Endothelial cell of umbilical vein (primary cell): ENCODE measurements around the gene YTHDC1. TPM values are rescaled to one million over a fixed set of nuclear protein-coding genes. Genes with fewer than 3 reads are reported as not detected.

Source experiments
- BruUV-seq: library from RNA; stranded (reverse); fragments of 400-500 nt; replicated peaks from 2 replicates; lab custom pipeline; 2021; lab: Mats Ljungman, UMichigan
- CTCF ChIA-PET: fragments of 300-600, 350-600 bp; sonication (Branson Sonifier 250); formaldehyde crosslinking; loops from one replicate; lab custom pipeline; 2021; ENCODE audit warnings: antibody characterized with exemption, inconsistent platforms; lab: Charles Lee
- POLR2A ChIA-PET: fragments of 300-600, 350-600 bp; sonication (Branson Sonifier 250); formaldehyde crosslinking; loops from one replicate; lab custom pipeline; 2021; ENCODE audit warnings: antibody characterized with exemption, inconsistent platforms; lab: Charles Lee
- DNase-seq: peaks from one replicate; pipeline ENCODE4 v3.0.0-alpha.2; 2011; ENCODE audit warnings: low read depth, low spot score
- FAIRE-seq: peaks from 2 replicates; lab custom pipeline; 2011; peaks lifted over from hg19 to GRCh38; lab: Jason Lieb, UNC
- H2AFZ ChIP-seq: 2 replicates; pipeline ENCODE4 v1.6.0; 2012; ENCODE audit warnings: low read depth, low read length, control low read depth, inconsistent platforms
- H3K27ac ChIP-seq: 2 replicates; pipeline ENCODE4 v1.5.1; 2011; ENCODE audit warnings: low read depth, mild to moderate bottlenecking, control low read depth, low read length, moderate library complexity; ENCODE audit not compliant: insufficient read depth
- H3K27me3 ChIP-seq, 2 experiments: 2 replicates each; pipeline versions ENCODE4 v1.6.0 to v1.6.1; 2011; ENCODE audit warnings: low read length in 2 of 2, mixed read lengths in 1 of 2; ENCODE audit not compliant: control insufficient read depth in 2 of 2, insufficient read depth in 2 of 2
- H3K36me3 ChIP-seq, 2 experiments: 2 replicates in 1 of 2; 3 replicates in 1 of 2; pipeline ENCODE4 v1.5.1; 2011; ENCODE audit warnings: low read length in 2 of 2, mild to moderate bottlenecking in 1 of 2, moderate library complexity in 1 of 2; ENCODE audit not compliant: control insufficient read depth in 2 of 2, insufficient read depth in 2 of 2; ENCODE audit errors: extremely low read depth in 1 of 2
- H3K4me1 ChIP-seq: 3 replicates; pipeline ENCODE4 v1.5.1; 2011; ENCODE audit warnings: mild to moderate bottlenecking, low read length; ENCODE audit not compliant: control insufficient read depth, insufficient read depth; ENCODE audit errors: extremely low read depth
- H3K4me2 ChIP-seq: 2 replicates; pipeline ENCODE4 v1.6.1; 2011; ENCODE audit warnings: low read length, control low read depth, mixed read lengths; ENCODE audit not compliant: insufficient read depth
- H3K4me3 ChIP-seq, 3 experiments: fragments of 200-600 bp in 1 of 3; sonication (generic), shearing (Covaris generic) in 1 of 3; replicated peaks in 1 of 3; 2 replicates each; pipeline ENCODE4 v1.5.1; 2011 to 2016; ENCODE audit warnings: control low read depth in 3 of 3, low read length in 3 of 3, mild to moderate bottlenecking in 2 of 3, inconsistent platforms in 1 of 3, low read depth in 1 of 3, moderate library complexity in 1 of 3; ENCODE audit not compliant: insufficient read depth in 1 of 3
- H3K79me2 ChIP-seq: 2 replicates; pipeline ENCODE4 v1.6.0; 2012; ENCODE audit warnings: low read length, inconsistent platforms; ENCODE audit not compliant: control insufficient read depth, insufficient read depth
- H3K9ac ChIP-seq: replicated peaks from 2 replicates; pipeline ENCODE3; 2011; ENCODE audit warnings: low read length, control low read depth; ENCODE audit not compliant: insufficient read depth; ENCODE audit errors: extremely low read depth
- H3K9me1 ChIP-seq: replicated peaks from 3 replicates; pipeline ENCODE4 v1.6.0; 2011; ENCODE audit warnings: mild to moderate bottlenecking, low read length; ENCODE audit not compliant: control insufficient read depth, insufficient read depth; ENCODE audit errors: extremely low read depth
- H3K9me3 ChIP-seq: replicated peaks from 2 replicates; pipeline ENCODE4 v1.5.1; 2012; ENCODE audit warnings: low read length, inconsistent platforms; ENCODE audit not compliant: control insufficient read depth, insufficient read depth
- H4K20me1 ChIP-seq: replicated peaks from 2 replicates; pipeline ENCODE3; 2011; ENCODE audit warnings: mild to moderate bottlenecking, low read length; ENCODE audit not compliant: control insufficient read depth, insufficient read depth; ENCODE audit errors: extremely low read depth
- CTCF ChIP-seq, 2 donors: IDR thresholded peaks; 1 replicate in 1 of 2; 2 replicates in 1 of 2; pipeline ENCODE4 v1.5.1; 2011; ENCODE audit warnings: low read length in 2 of 2, mild to moderate bottlenecking in 2 of 2, moderate library complexity in 2 of 2, control low read depth in 1 of 2, inconsistent platforms in 1 of 2, low read depth in 1 of 2; ENCODE audit not compliant: insufficient read depth in 1 of 2; ENCODE audit errors: extremely low read depth in 1 of 2
- EZH2 ChIP-seq: IDR thresholded peaks from 2 replicates; pipeline ENCODE4 v1.6.1; 2012; ENCODE audit warnings: borderline replicate concordance, low read depth, mild to moderate bottlenecking, moderate library complexity, low read length, inconsistent platforms; ENCODE audit not compliant: severe bottlenecking
- FOS ChIP-seq: IDR thresholded peaks from 2 replicates; pipeline ENCODE4 v1.6.1; 2011; ENCODE audit warnings: mild to moderate bottlenecking, low read length, moderate library complexity, borderline replicate concordance; ENCODE audit not compliant: insufficient read depth
- GATA2 ChIP-seq: IDR thresholded peaks from 2 replicates; pipeline ENCODE4 v1.7.0; 2011; ENCODE audit warnings: low read depth, mild to moderate bottlenecking, moderate library complexity, mixed read lengths, low read length; ENCODE audit not compliant: insufficient read length, insufficient read depth
- JUN ChIP-seq: IDR thresholded peaks from 2 replicates; pipeline ENCODE4 v1.6.1; 2011; ENCODE audit warnings: borderline replicate concordance, low read depth; ENCODE audit not compliant: insufficient read length, insufficient read depth
- MAX ChIP-seq: IDR thresholded peaks from 2 replicates; pipeline ENCODE4 v1.6.1; 2011; ENCODE audit not compliant: insufficient read depth, insufficient read length
- MYC ChIP-seq: IDR thresholded peaks from one replicate; pipeline ENCODE4 v1.6.1; 2011; ENCODE audit warnings: mild to moderate bottlenecking, low read depth, low read length
- POLR2A ChIP-seq: IDR thresholded peaks from 2 replicates; pipeline ENCODE4 v1.6.1; 2012; ENCODE audit warnings: low read depth, mild to moderate bottlenecking, control low read depth, low read length
- POLR2AphosphoS5 ChIP-seq: IDR thresholded peaks from 2 replicates; pipeline ENCODE4 v1.6.1; 2012; ENCODE audit warnings: low read depth, mild to moderate bottlenecking, control low read depth, low read length, moderate library complexity; ENCODE audit not compliant: insufficient read depth
- dilution Hi-C: fragments of 300-500 bp; cut with MboI; formaldehyde crosslinking; loops from one replicate; pipeline ENCODE4 v1.15.0; 2019; ENCODE audit warnings: low sequenced_read_pairs; ENCODE audit not compliant: extremely low pct_ligation_motif_present
- intact Hi-C: fragments of 100-400 bp; cut with micrococcal nuclease; formaldehyde crosslinking; loops from one replicate; pipeline ENCODE4 v1.10.0; 2022
- polyA plus RNA-seq, 4 experiments: library from polyadenylated mRNA; depleted of rRNA in 3 of 4; stranded (reverse) in 3 of 4; unstranded in 1 of 4; fragments of >200 nt; gene quantifications; 2 replicates each; pipeline versions ENCODE4 v1.2.1 to v1.2.3, GENCODE V29; 2011 to 2012; ENCODE audit warnings: missing spikeins in 1 of 4
- total RNA-seq: library from RNA; stranded (reverse); gene quantifications from 2 replicates; pipeline ENCODE4 v1.2.3, GENCODE V29; 2021

Gene YTHDC1
- total and polyA plus RNA-seq, 2 donors (not counting 3 experiments of a cell fraction or from before 2014, with no cell fraction given): 17.8 to 60.4 TPM

- DNase-seq (no peak), FAIRE-seq (no peak)
- no peaks in the 10 kb centered on the region for H3K4me1 ChIP-seq
- H4K20me1 ChIP-seq: no peaks in the 10 kb centered on the region
- ChIA-PET CTCF (no interaction called here), POLR2A (no interaction called here)
- H2AFZ ChIP-seq: no peak overlapping the region
- no peak overlapping the region for H3K27ac ChIP-seq
- BruUV-seq: no TSS peak
- H3K4me2 ChIP-seq: no peak overlapping the region
- TF ChIP-seq FOS: no peak
- TF ChIP-seq CTCF (IDR thresholded peaks at IDR 0.05; ENCODE audit: extremely low read depth in 1 of 2, insufficient read depth in 1 of 2, low read depth in 1 of 2, low read length in 2 of 2): no peak
- no peak for TF ChIP-seq GATA2
- TF ChIP-seq EZH2: no peak
- no peak for TF ChIP-seq POLR2A
- H3K9me1 ChIP-seq: no peaks in the 10 kb centered on the region
- H3K27me3 ChIP-seq: no peaks in the 10 kb centered on the region
- H3K36me3 ChIP-seq: peaks cover 3 to 15% of the 10 kb centered on the region in 2 experiments
- no peaks in the 10 kb centered on the region for H3K9me3 ChIP-seq
- H3K4me3 ChIP-seq: no peak overlapping the region
- dilution Hi-C loops (no loop called here), intact Hi-C loops (no loop called here)
- no peaks in the 10 kb centered on the region for H3K79me2 ChIP-seq
- H3K9ac ChIP-seq: no peak overlapping the region
Measured at GRCh38 chr4:68310651-68311247, 39.1 kb downstream of the YTHDC1 start.

- no peak overlapping the region for H3K4me3 ChIP-seq
- dilution Hi-C loops: no loop called here
- DNase-seq (no peak), FAIRE-seq (no peak)
- no TSS peak for BruUV-seq
- H3K9me1 ChIP-seq: no peaks in the 10 kb centered on the region
- no peaks in the 10 kb centered on the region for H3K27me3 ChIP-seq
- ChIA-PET POLR2A (no interaction called here), CTCF (no interaction called here)
- no peak overlapping the region for H2AFZ ChIP-seq
- no peak for TF ChIP-seq POLR2AphosphoS5
- no peak for TF ChIP-seq MYC
- no peak for TF ChIP-seq CTCF (IDR thresholded peaks at IDR 0.05; ENCODE audit: extremely low read depth in 1 of 2, insufficient read depth in 1 of 2, low read depth in 1 of 2, low read length in 2 of 2)
- no peak for TF ChIP-seq FOS
- TF ChIP-seq POLR2A: no peak
- TF ChIP-seq JUN: no peak
- TF ChIP-seq GATA2: no peak
- no peak for TF ChIP-seq MAX
- TF ChIP-seq EZH2: no peak
- no peak overlapping the region for H3K27ac ChIP-seq
- no peaks in the 10 kb centered on the region for H4K20me1 ChIP-seq
- H3K36me3 ChIP-seq: no peaks in the 10 kb centered on the region
- intact Hi-C loops: no loop called here
- no peaks in the 10 kb centered on the region for H3K9me3 ChIP-seq
- H3K79me2 ChIP-seq: no peaks in the 10 kb centered on the region
- H3K9ac ChIP-seq: no peak overlapping the region
- H3K4me2 ChIP-seq: no peak overlapping the region
- H3K4me1 ChIP-seq: no peaks in the 10 kb centered on the region
Measured at GRCh38 chr4:68304731-68305130, 45.2 kb downstream of the YTHDC1 start.
